K562 (cell line): ENCODE data around the gene ADGRG1. TPM values are rescaled to one million over a fixed set of nuclear protein-coding genes. Genes with fewer than 3 reads are reported as not detected.

Experiments used
- CCNT2 ChIP-seq: IDR thresholded peaks from 2 replicates; pipeline ENCODE4 v1.6.1; 2011; ENCODE audit warnings: borderline replicate concordance, low read depth, mild to moderate bottlenecking, moderate library complexity, mixed read lengths, low read length; ENCODE audit not compliant: insufficient read length; ENCODE audit errors: extremely low read depth
- NFIC ChIP-seq: fragments of 450-650 bp; IDR thresholded peaks from 2 replicates; pipeline ENCODE4 v1.6.1; 2017; ENCODE audit warnings: mild to moderate bottlenecking, inconsistent platforms
- ZNF274 ChIP-seq: IDR thresholded peaks from 2 replicates; pipeline ENCODE4 v1.6.1; 2011; ENCODE audit warnings: low read depth, mild to moderate bottlenecking, low read length, moderate library complexity, borderline replicate concordance
- polyA plus RNA-seq, 8 experiments: library from polyadenylated mRNA; depleted of rRNA in 4 of 8; stranded (reverse) in 5 of 8; unstranded in 3 of 8; fragments of >200 nt; fragmentation: Nextera tagmentation in 2 of 8; fragmentation: Illumina TruSeq in 1 of 8; extraction: Ambion mirVana in 2 of 8; extraction: Trizol in 1 of 8; gene quantifications; 2 replicates each; pipeline versions ENCODE4 v1.2.1 to v1.2.3, GENCODE V29; 2011 to 2014; ENCODE audit warnings: inconsistent platforms in 1 of 8, missing spikeins in 1 of 8
- total RNA-seq, 7 experiments: library from RNA; depleted of rRNA in 6 of 7; stranded (reverse); fragments of >200 nt in 6 of 7; fragmentation: Illumina TruSeq in 2 of 7; extraction: Trizol in 2 of 7; gene quantifications; 2 replicates each; pipeline versions ENCODE4 v1.2.1 to v1.2.3, GENCODE V29; 2011 to 2021; ENCODE audit warnings: low replicate concordance in 1 of 7
- TF ChIP-seq, protein P1 (sequence below): sonication (generic); formaldehyde crosslinking; IDR thresholded peaks from 2 replicates; pipeline ENCODE4 v1.8.1; 2023; ENCODE audit warnings: mild to moderate bottlenecking, missing genetic modification reagents
- TF ChIP-seq, protein P2 (sequence below): fragments of 450-650 bp; IDR thresholded peaks from 2 replicates; pipeline ENCODE4 v1.6.1; 2016; ENCODE audit warnings: mild to moderate bottlenecking
- TF ChIP-seq, protein P3 (sequence below), 2 experiments: fragments of 450-650 bp; IDR thresholded peaks; 2 replicates each; pipeline ENCODE4 v1.6.1; 2016; ENCODE audit warnings: mild to moderate bottlenecking in 2 of 2, borderline replicate concordance in 1 of 2, low read depth in 1 of 2, moderate library complexity in 1 of 2
- TF ChIP-seq, protein P4 (sequence below): IDR thresholded peaks from 3 replicates; pipeline ENCODE4 v1.6.1; 2011; ENCODE audit warnings: borderline replicate concordance, mild to moderate bottlenecking; ENCODE audit not compliant: insufficient read length, insufficient read depth
- TF ChIP-seq, protein P5 (sequence below): fragments of 200-800 bp; sonication (Bioruptor generic); IDR thresholded peaks from 2 replicates; pipeline ENCODE4 v1.6.1; 2017; ENCODE audit warnings: missing genetic modification characterization, missing compliant biosample characterization

ADGRG1 gene
- total and polyA plus RNA-seq, 9 of the 15 experiments (the other 6 are each of a cell fraction or from before 2014, with no cell fraction given): 0.04 to 0.31 (median 0.16) TPM; not detected in 6

DNA sequence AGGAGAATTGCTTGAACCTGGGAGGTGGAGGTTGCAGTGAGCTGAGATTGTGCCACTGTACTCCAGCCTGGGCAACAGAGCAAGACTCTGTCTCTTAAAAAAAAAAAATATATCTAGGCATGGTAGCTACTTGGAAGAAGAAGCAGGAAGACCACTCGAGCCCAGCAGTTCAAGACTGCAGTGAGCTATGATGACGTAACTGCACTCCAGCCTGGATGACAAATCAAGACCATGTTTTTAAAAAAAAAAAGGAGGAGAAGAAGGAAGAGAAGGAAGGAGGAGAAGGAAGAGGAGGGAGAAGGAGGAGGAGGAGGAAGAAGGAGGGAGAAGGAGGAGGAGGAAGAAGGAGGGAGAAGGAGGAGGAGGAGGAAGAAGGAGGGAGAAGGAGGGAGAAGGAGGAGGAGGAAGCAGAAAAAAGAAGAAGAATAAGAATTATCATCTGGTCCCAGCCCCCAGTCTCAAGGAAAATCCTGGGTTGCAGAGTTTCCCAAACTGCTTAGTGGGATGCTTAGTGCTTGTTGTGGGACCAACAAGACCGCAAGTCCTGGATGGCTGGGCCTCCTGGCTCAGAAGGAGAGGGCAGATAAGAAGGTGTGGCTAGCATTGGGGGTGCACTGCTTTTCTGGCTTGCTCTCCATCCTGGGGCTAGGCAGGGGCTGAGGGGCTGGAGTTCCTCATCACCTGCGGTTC, 62.5 kb downstream of the ADGRG1 start (continued):
- TF ChIP-seq, protein P1, sequence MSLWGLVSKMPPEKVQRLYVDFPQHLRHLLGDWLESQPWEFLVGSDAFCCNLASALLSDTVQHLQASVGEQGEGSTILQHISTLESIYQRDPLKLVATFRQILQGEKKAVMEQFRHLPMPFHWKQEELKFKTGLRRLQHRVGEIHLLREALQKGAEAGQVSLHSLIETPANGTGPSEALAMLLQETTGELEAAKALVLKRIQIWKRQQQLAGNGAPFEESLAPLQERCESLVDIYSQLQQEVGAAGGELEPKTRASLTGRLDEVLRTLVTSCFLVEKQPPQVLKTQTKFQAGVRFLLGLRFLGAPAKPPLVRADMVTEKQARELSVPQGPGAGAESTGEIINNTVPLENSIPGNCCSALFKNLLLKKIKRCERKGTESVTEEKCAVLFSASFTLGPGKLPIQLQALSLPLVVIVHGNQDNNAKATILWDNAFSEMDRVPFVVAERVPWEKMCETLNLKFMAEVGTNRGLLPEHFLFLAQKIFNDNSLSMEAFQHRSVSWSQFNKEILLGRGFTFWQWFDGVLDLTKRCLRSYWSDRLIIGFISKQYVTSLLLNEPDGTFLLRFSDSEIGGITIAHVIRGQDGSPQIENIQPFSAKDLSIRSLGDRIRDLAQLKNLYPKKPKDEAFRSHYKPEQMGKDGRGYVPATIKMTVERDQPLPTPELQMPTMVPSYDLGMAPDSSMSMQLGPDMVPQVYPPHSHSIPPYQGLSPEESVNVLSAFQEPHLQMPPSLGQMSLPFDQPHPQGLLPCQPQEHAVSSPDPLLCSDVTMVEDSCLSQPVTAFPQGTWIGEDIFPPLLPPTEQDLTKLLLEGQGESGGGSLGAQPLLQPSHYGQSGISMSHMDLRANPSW (CRISPR knock-in tag): no peak
- TF ChIP-seq, protein P2, sequence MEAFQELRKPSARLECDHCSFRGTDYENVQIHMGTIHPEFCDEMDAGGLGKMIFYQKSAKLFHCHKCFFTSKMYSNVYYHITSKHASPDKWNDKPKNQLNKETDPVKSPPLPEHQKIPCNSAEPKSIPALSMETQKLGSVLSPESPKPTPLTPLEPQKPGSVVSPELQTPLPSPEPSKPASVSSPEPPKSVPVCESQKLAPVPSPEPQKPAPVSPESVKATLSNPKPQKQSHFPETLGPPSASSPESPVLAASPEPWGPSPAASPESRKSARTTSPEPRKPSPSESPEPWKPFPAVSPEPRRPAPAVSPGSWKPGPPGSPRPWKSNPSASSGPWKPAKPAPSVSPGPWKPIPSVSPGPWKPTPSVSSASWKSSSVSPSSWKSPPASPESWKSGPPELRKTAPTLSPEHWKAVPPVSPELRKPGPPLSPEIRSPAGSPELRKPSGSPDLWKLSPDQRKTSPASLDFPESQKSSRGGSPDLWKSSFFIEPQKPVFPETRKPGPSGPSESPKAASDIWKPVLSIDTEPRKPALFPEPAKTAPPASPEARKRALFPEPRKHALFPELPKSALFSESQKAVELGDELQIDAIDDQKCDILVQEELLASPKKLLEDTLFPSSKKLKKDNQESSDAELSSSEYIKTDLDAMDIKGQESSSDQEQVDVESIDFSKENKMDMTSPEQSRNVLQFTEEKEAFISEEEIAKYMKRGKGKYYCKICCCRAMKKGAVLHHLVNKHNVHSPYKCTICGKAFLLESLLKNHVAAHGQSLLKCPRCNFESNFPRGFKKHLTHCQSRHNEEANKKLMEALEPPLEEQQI: no peak
- TF ChIP-seq ZNF274 (no peak), CCNT2 (no peak), NFIC (peak; percentile 34; the same call in 1 of the 2 replicates)
- TF ChIP-seq, protein P3, sequence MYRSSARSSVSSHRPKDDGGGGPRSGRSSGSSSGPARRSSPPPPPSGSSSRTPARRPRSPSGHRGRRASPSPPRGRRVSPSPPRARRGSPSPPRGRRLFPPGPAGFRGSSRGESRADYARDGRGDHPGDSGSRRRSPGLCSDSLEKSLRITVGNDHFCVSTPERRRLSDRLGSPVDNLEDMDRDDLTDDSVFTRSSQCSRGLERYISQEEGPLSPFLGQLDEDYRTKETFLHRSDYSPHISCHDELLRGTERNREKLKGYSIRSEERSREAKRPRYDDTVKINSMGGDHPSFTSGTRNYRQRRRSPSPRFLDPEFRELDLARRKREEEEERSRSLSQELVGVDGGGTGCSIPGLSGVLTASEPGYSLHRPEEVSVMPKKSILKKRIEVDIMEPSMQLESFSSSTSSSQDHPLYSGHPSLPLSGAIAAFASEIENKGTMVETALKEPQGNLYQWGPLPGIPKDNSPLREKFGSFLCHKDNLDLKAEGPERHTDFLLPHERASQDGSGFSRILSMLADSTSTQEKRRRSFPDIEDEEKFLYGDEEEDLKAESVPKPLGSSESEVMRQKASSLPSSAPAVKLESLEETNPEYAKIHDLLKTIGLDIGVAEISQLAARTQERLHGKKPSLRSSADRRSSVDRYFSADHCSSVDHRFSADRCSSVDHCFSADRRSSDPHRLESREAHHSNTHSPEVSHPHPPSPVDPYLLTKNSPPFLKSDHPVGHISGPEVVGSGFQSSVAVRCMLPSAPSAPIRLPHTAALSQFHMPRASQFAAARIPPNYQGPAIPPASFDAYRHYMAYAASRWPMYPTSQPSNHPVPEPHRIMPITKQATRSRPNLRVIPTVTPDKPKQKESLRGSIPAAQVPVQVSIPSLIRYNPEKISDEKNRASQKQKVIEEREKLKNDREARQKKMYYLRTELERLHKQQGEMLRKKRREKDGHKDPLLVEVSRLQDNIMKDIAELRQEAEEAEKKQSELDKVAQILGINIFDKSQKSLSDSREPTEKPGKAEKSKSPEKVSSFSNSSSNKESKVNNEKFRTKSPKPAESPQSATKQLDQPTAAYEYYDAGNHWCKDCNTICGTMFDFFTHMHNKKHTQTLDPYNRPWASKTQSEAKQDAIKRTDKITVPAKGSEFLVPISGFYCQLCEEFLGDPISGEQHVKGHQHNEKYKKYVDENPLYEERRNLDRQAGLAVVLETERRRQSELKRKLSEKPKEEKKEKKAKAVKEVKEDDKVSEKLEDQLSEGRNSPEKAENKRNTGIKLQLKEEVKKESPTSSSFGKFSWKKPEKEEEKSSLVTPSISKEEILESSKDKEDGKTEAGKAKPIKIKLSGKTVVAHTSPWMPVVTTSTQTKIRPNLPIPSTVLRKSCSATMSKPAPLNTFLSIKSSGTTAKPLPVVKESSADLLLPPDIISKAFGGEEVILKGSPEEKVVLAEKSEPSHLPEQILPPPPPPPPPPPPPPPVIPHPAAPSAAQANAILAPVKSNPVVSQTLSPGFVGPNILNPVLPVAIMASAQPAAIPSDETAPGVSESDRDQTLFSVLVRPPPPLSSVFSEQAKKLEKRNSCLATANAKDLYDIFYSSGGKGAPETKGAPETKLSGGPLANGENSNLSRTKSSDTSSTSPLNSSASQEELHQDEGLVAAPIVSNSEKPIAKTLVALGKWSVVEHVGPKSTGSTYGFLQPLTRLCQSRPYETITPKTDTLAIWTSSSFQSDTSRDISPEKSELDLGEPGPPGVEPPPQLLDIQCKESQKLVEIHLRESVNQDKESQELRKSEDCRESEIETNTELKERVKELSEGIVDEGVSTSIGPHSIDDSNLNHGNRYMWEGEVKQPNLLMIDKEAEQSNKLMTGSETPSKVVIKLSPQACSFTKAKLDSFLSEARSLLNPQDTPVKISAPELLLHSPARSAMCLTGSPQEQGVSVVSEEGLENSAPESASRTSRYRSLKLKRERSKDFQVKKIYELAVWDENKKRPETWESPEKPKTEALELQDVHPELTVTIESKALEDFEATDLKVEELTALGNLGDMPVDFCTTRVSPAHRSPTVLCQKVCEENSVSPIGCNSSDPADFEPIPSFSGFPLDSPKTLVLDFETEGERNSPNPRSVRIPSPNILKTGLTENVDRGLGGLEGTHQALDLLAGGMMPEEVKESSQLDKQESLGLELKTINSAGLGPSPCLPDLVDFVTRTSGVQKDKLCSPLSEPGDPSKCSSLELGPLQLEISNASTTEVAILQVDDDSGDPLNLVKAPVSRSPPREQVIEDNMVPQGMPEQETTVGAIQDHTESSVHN (IDR thresholded peaks at IDR 0.05; ENCODE audit: borderline replicate concordance in 1 of 2, low read depth in 1 of 2): peak in 1 of 2 experiments; percentile 52; a peak in 1 of 4 replicates
- TF ChIP-seq, protein P4, sequence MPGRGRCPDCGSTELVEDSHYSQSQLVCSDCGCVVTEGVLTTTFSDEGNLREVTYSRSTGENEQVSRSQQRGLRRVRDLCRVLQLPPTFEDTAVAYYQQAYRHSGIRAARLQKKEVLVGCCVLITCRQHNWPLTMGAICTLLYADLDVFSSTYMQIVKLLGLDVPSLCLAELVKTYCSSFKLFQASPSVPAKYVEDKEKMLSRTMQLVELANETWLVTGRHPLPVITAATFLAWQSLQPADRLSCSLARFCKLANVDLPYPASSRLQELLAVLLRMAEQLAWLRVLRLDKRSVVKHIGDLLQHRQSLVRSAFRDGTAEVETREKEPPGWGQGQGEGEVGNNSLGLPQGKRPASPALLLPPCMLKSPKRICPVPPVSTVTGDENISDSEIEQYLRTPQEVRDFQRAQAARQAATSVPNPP: no peak
- TF ChIP-seq, protein P5, sequence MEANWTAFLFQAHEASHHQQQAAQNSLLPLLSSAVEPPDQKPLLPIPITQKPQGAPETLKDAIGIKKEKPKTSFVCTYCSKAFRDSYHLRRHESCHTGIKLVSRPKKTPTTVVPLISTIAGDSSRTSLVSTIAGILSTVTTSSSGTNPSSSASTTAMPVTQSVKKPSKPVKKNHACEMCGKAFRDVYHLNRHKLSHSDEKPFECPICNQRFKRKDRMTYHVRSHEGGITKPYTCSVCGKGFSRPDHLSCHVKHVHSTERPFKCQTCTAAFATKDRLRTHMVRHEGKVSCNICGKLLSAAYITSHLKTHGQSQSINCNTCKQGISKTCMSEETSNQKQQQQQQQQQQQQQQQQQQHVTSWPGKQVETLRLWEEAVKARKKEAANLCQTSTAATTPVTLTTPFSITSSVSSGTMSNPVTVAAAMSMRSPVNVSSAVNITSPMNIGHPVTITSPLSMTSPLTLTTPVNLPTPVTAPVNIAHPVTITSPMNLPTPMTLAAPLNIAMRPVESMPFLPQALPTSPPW (CRISPR knock-in tag): no peak; the same call in 1 of the 2 replicates
